BLaER1 treated with 17β-estradiol and CSF1 and Interleukin-3, amounts not matched to agents 10 nM and 100 nM (cell line): ENCODE measurements around the gene FAF1.

Experiments used
- H3K27ac ChIP-seq, 11 experiments: shearing (Covaris generic); formaldehyde crosslinking; 2 replicates each; pipeline ENCODE4 v1.8.1; 2022
- H3K27me3 ChIP-seq, 11 experiments: shearing (Covaris generic); formaldehyde crosslinking; 2 replicates each; pipeline ENCODE4 v1.8.1; 2022
- H3K36me3 ChIP-seq, 11 experiments: shearing (Covaris generic); formaldehyde crosslinking; 2 replicates each; pipeline ENCODE4 v1.8.1; 2022
- H3K4me1 ChIP-seq, 10 experiments: shearing (Covaris generic); formaldehyde crosslinking; 2 replicates each; pipeline ENCODE4 v1.8.1; 2022
- H3K4me2 ChIP-seq, 11 experiments: shearing (Covaris generic); formaldehyde crosslinking; 2 replicates each; pipeline ENCODE4 v1.8.1; 2022
- H3K4me3 ChIP-seq, 10 experiments: shearing (Covaris generic); formaldehyde crosslinking; 2 replicates each; pipeline ENCODE4 v1.8.1; 2022
- H3K9ac ChIP-seq, 11 experiments: shearing (Covaris generic); formaldehyde crosslinking; 2 replicates each; pipeline ENCODE4 v1.8.1; 2022
- H3K9me3 ChIP-seq, 11 experiments: shearing (Covaris generic); formaldehyde crosslinking; replicated peaks in 1 of 11; 2 replicates each; pipeline ENCODE4 v1.8.1; 2022
- H4K20me1 ChIP-seq, 11 experiments: shearing (Covaris generic); formaldehyde crosslinking; 2 replicates each; pipeline ENCODE4 v1.8.1; 2022
- Cebpa-rat ChIP-seq, 11 experiments: shearing (Covaris generic); IDR thresholded peaks; 2 replicates each; pipeline ENCODE4 v1.8.1; 2022

Gene FAF1

GRCh38 chr1:50416150-50416527, 543.9 kb downstream of the FAF1 start:
- Histone ChIP-seq H3K27me3 (peaks cover 68 to 75% (median 75%) of the 10 kb centered on the region in 11 experiments), H4K20me1 (no peaks in the 10 kb centered on the region), H3K4me2 (no peak overlapping the region), H3K4me1 (no peaks in the 10 kb centered on the region), H3K36me3 (peaks cover 0 to 5% (median 0%) of the 10 kb centered on the region in 11 experiments; a peak in 2 of 22 replicates), H3K9me3 (peaks cover 63 to 86% (median 68%) of the 10 kb centered on the region in 11 experiments), H3K27ac (no peak overlapping the region), H3K9ac (no peak overlapping the region), H3K4me3 (peak overlapping the region in 4 of 10 experiments; percentile 14 to 38 (median 28); a peak in 3 of 20 replicates)
- TF ChIP-seq Cebpa-rat (IDR thresholded peaks at IDR 0.05), result no peak

GRCh38 chr1:50415235-50416149, 544.6 kb downstream of the FAF1 start:
- H4K20me1 ChIP-seq, result no peaks in the 10 kb centered on the region
- peaks cover 0 to 5% (median 0%) of the 10 kb centered on the region in 11 experiments; a peak in 2 of 22 replicates for H3K36me3 ChIP-seq
- H3K4me1 ChIP-seq, result no peaks in the 10 kb centered on the region
- H3K9me3 ChIP-seq, result peaks cover 57 to 79% (median 62%) of the 10 kb centered on the region in 11 experiments
- no peak for TF ChIP-seq Cebpa-rat (IDR thresholded peaks at IDR 0.05)
- no peak overlapping the region for H3K9ac ChIP-seq
- peaks cover 62 to 69% (median 68%) of the 10 kb centered on the region in 11 experiments for H3K27me3 ChIP-seq
- no peak overlapping the region for H3K4me2 ChIP-seq
- H3K27ac ChIP-seq, result no peak overlapping the region
- H3K4me3 ChIP-seq, result peak overlapping the region in 2 of 10 experiments; percentile 15 to 38; a peak in 2 of 20 replicates

- Histone ChIP-seq H3K4me3 (no peak overlapping the region), H3K9me3 (peaks cover 50 to 73% (median 55%) of the 10 kb centered on the region in 11 experiments), H3K4me2 (no peak overlapping the region), H3K9ac (no peak overlapping the region), H4K20me1 (no peaks in the 10 kb centered on the region), H3K27me3 (peaks cover 55 to 62% (median 62%) of the 10 kb centered on the region in 11 experiments), H3K27ac (no peak overlapping the region), H3K36me3 (peaks cover 0 to 5% (median 0%) of the 10 kb centered on the region in 11 experiments; a peak in 2 of 22 replicates), H3K4me1 (no peaks in the 10 kb centered on the region)
- no peak for TF ChIP-seq Cebpa-rat (IDR thresholded peaks at IDR 0.05)
Observed at GRCh38 chr1:50414853-50415234, 545.2 kb downstream of the FAF1 start.

GRCh38 chr1:50412813-50413476, 547.1 kb downstream of the FAF1 start:
- Histone ChIP-seq H3K27me3 (peaks cover 36 to 43% (median 43%) of the 10 kb centered on the region in 11 experiments), H3K9me3 (peaks cover 31 to 54% (median 36%) of the 10 kb centered on the region in 11 experiments), H4K20me1 (no peaks in the 10 kb centered on the region), H3K4me1 (no peaks in the 10 kb centered on the region), H3K4me2 (no peak overlapping the region), H3K4me3 (no peak overlapping the region), H3K27ac (no peak overlapping the region), H3K9ac (no peak overlapping the region), H3K36me3 (peaks cover 0 to 5% (median 0%) of the 10 kb centered on the region in 11 experiments; a peak in 1 of 22 replicates)
- TF ChIP-seq Cebpa-rat (IDR thresholded peaks at IDR 0.05), result peak in 2 of 11 experiments; percentile 7 to 32; a peak in 1 of 22 replicates

- H3K9ac ChIP-seq, result no peak overlapping the region
- H3K36me3 ChIP-seq, result no peaks in the 10 kb centered on the region
- TF ChIP-seq Cebpa-rat (IDR thresholded peaks at IDR 0.05), result no peak
- H4K20me1 ChIP-seq, result no peaks in the 10 kb centered on the region
- no peaks in the 10 kb centered on the region for H3K27me3 ChIP-seq
- H3K9me3 ChIP-seq, result peaks cover 0 to 15% (median 8%) of the 10 kb centered on the region in 11 experiments; a peak in 8 of 22 replicates
- no peak overlapping the region for H3K4me2 ChIP-seq
- H3K4me3 ChIP-seq, result no peak overlapping the region
- no peak overlapping the region for H3K27ac ChIP-seq
- H3K4me1 ChIP-seq, result no peaks in the 10 kb centered on the region
Observed at GRCh38 chr1:50405814-50406213, 554.3 kb downstream of the FAF1 start.

- H4K20me1 ChIP-seq, result no peaks in the 10 kb centered on the region
- H3K4me3 ChIP-seq, result no peak overlapping the region
- no peak overlapping the region for H3K9ac ChIP-seq
- TF ChIP-seq Cebpa-rat (IDR thresholded peaks at IDR 0.05), result no peak
- H3K27me3 ChIP-seq, result no peaks in the 10 kb centered on the region
- H3K4me1 ChIP-seq, result no peaks in the 10 kb centered on the region
- H3K4me2 ChIP-seq, result no peak overlapping the region
- H3K9me3 ChIP-seq, result peaks cover 13 to 36% (median 18%) of the 10 kb centered on the region in 11 experiments; a peak in 21 of 22 replicates
- no peak overlapping the region for H3K27ac ChIP-seq
- no peaks in the 10 kb centered on the region for H3K36me3 ChIP-seq
Observed at GRCh38 chr1:50393522-50394120, 566.4 kb downstream of the FAF1 start.
